Purkinje cell (primary cell): ENCODE results near the gene BEST3. TPM values are rescaled to one million over a fixed set of nuclear protein-coding genes. Genes with fewer than 3 reads are reported as not detected.

Experiments used
- polyA plus RNA-seq: library from polyadenylated mRNA; unstranded; fragments of >200 nt; fragmentation: Nextera tagmentation; gene quantifications from 2 replicates; pipeline ENCODE4 v1.2.1, GENCODE V29; 2014

BEST3 gene
- not detected in 2 replicates for polyA plus RNA-seq

GRCh38 chr12:69698769-69699540 lies at the start of gene BEST3:
Gene BEST3 (minus strand): TSS chr12:69699303. CDS start chr12:69697798, 1,505 bp downstream.

GRCh38 chr12:69738351-69739286 lies 39.5 kb upstream of the BEST3 start, which contains the start of gene RAB3IP:
Gene RAB3IP (plus strand): TSS chr12:69738860. CDS start chr12:69755409, 16,549 bp downstream.

GRCh38 chr12:69610729-69611128 lies 88.4 kb downstream of the BEST3 start, which contains the start of gene LRRC10:
Gene LRRC10 (minus strand): TSS chr12:69610907. CDS start chr12:69610838, 69 bp downstream.

Other genes starting within 250 kb of the BEST3 start
- gene FRS2, start 228.9 kb downstream of the BEST3 start, polyA plus RNA-seq: 10.0 and 10.1 TPM in 2 replicates
- 180 and 208 TPM in 2 replicates for gene CCT2, start 113.8 kb downstream of the BEST3 start, polyA plus RNA-seq
- gene LRRC10, start 88.4 kb downstream of the BEST3 start, polyA plus RNA-seq: not detected in 2 replicates
- gene RAB3IP, start 39.6 kb upstream of the BEST3 start, polyA plus RNA-seq: 26.9 and 35.4 TPM in 2 replicates
- 0.24 TPM in 1 of 2 replicates, not detected in the other for gene MYRFL, start 125.9 kb upstream of the BEST3 start, polyA plus RNA-seq